IMR-90 (cell line): ENCODE data around the gene RAD51B.

Source experiments
- CEBPB ChIP-seq: IDR thresholded peaks from 2 replicates; pipeline ENCODE4 v1.6.1; 2012; ENCODE audit warnings: low read depth, low read length, improper control_type of control experiment
- CHD1 ChIP-seq: IDR thresholded peaks from 2 replicates; pipeline ENCODE4 v1.6.1; 2012; ENCODE audit warnings: low read depth, low read length, improper control_type of control experiment
- CTCF ChIP-seq: conservative IDR thresholded peaks from 2 replicates; pipeline ENCODE4 v1.5.1; 2012; ENCODE audit warnings: mild to moderate bottlenecking, low read depth, low read length, improper control_type of control experiment
- ELK1 ChIP-seq: fragments of 150-350 bp; IDR thresholded peaks from 2 replicates; pipeline ENCODE4 v1.6.1; 2016; ENCODE audit warnings: low read depth, mild to moderate bottlenecking, low read length, moderate library complexity, borderline replicate concordance
- MAZ ChIP-seq: IDR thresholded peaks from 2 replicates; pipeline ENCODE4 v1.6.1; 2012; ENCODE audit warnings: low read depth, mild to moderate bottlenecking, low read length, improper control_type of control experiment, moderate library complexity, borderline replicate concordance
- POLR2A ChIP-seq: IDR thresholded peaks from 2 replicates; pipeline ENCODE4 v1.6.1; 2012; ENCODE audit warnings: mild to moderate bottlenecking, low read depth, low read length
- RAD21 ChIP-seq: IDR thresholded peaks from 2 replicates; pipeline ENCODE4 v1.6.1; 2012; ENCODE audit warnings: low read length, improper control_type of control experiment
- RFX5 ChIP-seq: IDR thresholded peaks from 2 replicates; pipeline ENCODE4 v1.8.0; 2012; ENCODE audit warnings: low read depth, mild to moderate bottlenecking, low read length, moderate library complexity
- USF2 ChIP-seq: fragments of 150-350 bp; IDR thresholded peaks from 2 replicates; pipeline ENCODE4 v1.6.1; 2017; ENCODE audit warnings: mild to moderate bottlenecking, antibody characterized with exemption, low read length, low read depth

- TF ChIP-seq POLR2A (0 out of 2 replicates have a peak, but pooled peaks have one; percentile 30), CTCF (no peak), RFX5 (no peak), CHD1 (no peak), ELK1 (no peak), MAZ (peak; percentile 86; the same call in 1 of the 2 replicates), RAD21 (peak; percentile 31), USF2 (no peak), CEBPB (peak; percentile 70)
Measured at GRCh38 chr14:68548194-68549076, 728.9 kb downstream of the RAD51B start.
